IMR-90 (cell line): ENCODE data around the gene SELENOO. TPM values are rescaled to one million over a fixed set of nuclear protein-coding genes. Genes with fewer than 3 reads are reported as not detected.

Experiments
- ATAC-seq: fragments of 200-7000 bp; cut with Tn5 transposase; 2 replicates; pipeline ENCODE4 v1.9.1; 2020; ENCODE audit warnings: low read depth, mild to moderate bottlenecking, moderate library complexity
- BruUV-seq: library from RNA; stranded (reverse); fragments of 400-500 nt; replicated peaks from 2 replicates; lab custom pipeline; 2021; lab: Mats Ljungman, UMichigan
- CTCF ChIA-PET: fragments of 300-600 bp; formaldehyde crosslinking; extraction: SDS; loops from one replicate; lab custom pipeline; 2021; ENCODE audit warnings: antibody characterized with exemption; lab: Yijun Ruan, JAX
- POLR2A ChIA-PET: fragments of 300-600 bp; sonication (Branson Sonifier 250); formaldehyde crosslinking; loops from one replicate; lab custom pipeline; 2022; ENCODE audit warnings: antibody characterized with exemption; ENCODE audit not compliant: unreplicated experiment; lab: Charles Lee
- DNase-seq: peaks from one replicate; pipeline ENCODE4 v3.0.0; 2013
- H2AFZ ChIP-seq: replicated peaks from 2 replicates; pipeline ENCODE3; 2013; ENCODE audit warnings: low read length, mild to moderate bottlenecking; ENCODE audit not compliant: poor library complexity
- H2AK5ac ChIP-seq: 2 replicates; pipeline ENCODE4 v1.6.1; 2013; ENCODE audit warnings: low read depth, low read length, inconsistent platforms
- H2AK9ac ChIP-seq: replicated peaks from 2 replicates; pipeline ENCODE3; 2013; ENCODE audit warnings: mild to moderate bottlenecking, low read depth, low read length, moderate library complexity; ENCODE audit not compliant: poor library complexity
- H2BK120ac ChIP-seq: 2 replicates; pipeline ENCODE4 v1.6.1; 2013; ENCODE audit warnings: low read depth, low read length, inconsistent platforms
- H2BK15ac ChIP-seq: 3 replicates; pipeline ENCODE4 v1.6.1; 2013; ENCODE audit warnings: low read depth, low read length, inconsistent platforms
- H2BK20ac ChIP-seq: 2 replicates; pipeline ENCODE4 v1.6.1; 2013; ENCODE audit warnings: low read depth, mild to moderate bottlenecking, inconsistent platforms, low read length, moderate library complexity
- H2BK5ac ChIP-seq: 2 replicates; pipeline ENCODE4 v1.6.1; 2013; ENCODE audit warnings: mild to moderate bottlenecking, low read depth, low read length, inconsistent platforms; ENCODE audit not compliant: poor library complexity, severe bottlenecking
- H3K14ac ChIP-seq: replicated peaks from 2 replicates; pipeline ENCODE4 v1.6.1; 2013; ENCODE audit warnings: low read depth, low read length, inconsistent platforms
- H3K18ac ChIP-seq: 2 replicates; pipeline ENCODE4 v1.6.1; 2013; ENCODE audit warnings: low read depth, low read length, control low read depth
- H3K23ac ChIP-seq: 2 replicates; pipeline ENCODE4 v1.6.1; 2013; ENCODE audit warnings: low read depth, low read length, inconsistent platforms
- H3K27ac ChIP-seq: 2 replicates; pipeline ENCODE4 v1.5.1; 2013; ENCODE audit warnings: mild to moderate bottlenecking, control low read depth, low read length; ENCODE audit not compliant: insufficient read depth
- H3K27me3 ChIP-seq: 2 replicates; pipeline ENCODE4 v1.6.1; 2013; ENCODE audit warnings: low read length; ENCODE audit not compliant: control insufficient read depth, insufficient read depth
- H3K36me3 ChIP-seq: 2 replicates; pipeline ENCODE4 v1.6.1; 2013; ENCODE audit warnings: low read length, mixed read lengths; ENCODE audit not compliant: control insufficient read depth, insufficient read depth
- H3K4ac ChIP-seq: 2 replicates; pipeline ENCODE4 v1.6.1; 2013; ENCODE audit warnings: low read depth, low read length, inconsistent platforms
- H3K4me1 ChIP-seq: 2 replicates; pipeline ENCODE4 v1.6.1; 2013; ENCODE audit warnings: low read length, mixed read lengths; ENCODE audit not compliant: control insufficient read depth, insufficient read depth
- H3K4me2 ChIP-seq: 2 replicates; pipeline ENCODE4 v1.6.1; 2013; ENCODE audit warnings: low read depth, mild to moderate bottlenecking, control low read depth, low read length, moderate library complexity
- H3K4me3 ChIP-seq: 2 replicates; pipeline ENCODE4 v1.5.1; 2013; ENCODE audit warnings: low read depth, mild to moderate bottlenecking, control low read depth, low read length, moderate library complexity; ENCODE audit not compliant: insufficient read depth
- H3K56ac ChIP-seq: 2 replicates; pipeline ENCODE4 v1.6.1; 2013; ENCODE audit warnings: low read length, inconsistent platforms; ENCODE audit not compliant: insufficient read depth; ENCODE audit errors: extremely low read depth
- H3K79me1 ChIP-seq, 2 experiments: 2 replicates each; pipeline ENCODE4 v1.6.1; 2013; ENCODE audit warnings: low read length in 2 of 2, inconsistent platforms in 1 of 2, low read depth in 1 of 2
- H3K9ac ChIP-seq: 2 replicates; pipeline ENCODE4 v1.6.1; 2013; ENCODE audit warnings: low read depth, low read length, control low read depth
- H3K9me1 ChIP-seq: 2 replicates; pipeline ENCODE4 v1.6.1; 2013; ENCODE audit warnings: low read length, inconsistent platforms; ENCODE audit not compliant: insufficient read depth
- H3K9me3 ChIP-seq: 2 replicates; pipeline ENCODE4 v1.6.1; 2013; ENCODE audit warnings: low read length; ENCODE audit not compliant: control insufficient read depth, insufficient read depth
- H4K20me1 ChIP-seq: 2 replicates; pipeline ENCODE4 v1.6.1; 2013; ENCODE audit warnings: low read length, inconsistent platforms; ENCODE audit not compliant: insufficient read depth
- H4K5ac ChIP-seq: 2 replicates; pipeline ENCODE4 v1.6.1; 2013; ENCODE audit warnings: mild to moderate bottlenecking, low read depth, low read length, control low read depth
- H4K8ac ChIP-seq, 2 experiments: 2 replicates each; pipeline ENCODE4 v1.6.1; 2013; ENCODE audit warnings: low read depth in 2 of 2, low read length in 2 of 2, control low read depth in 1 of 2, inconsistent platforms in 1 of 2
- H4K91ac ChIP-seq: 2 replicates; pipeline ENCODE4 v1.6.1; 2013; ENCODE audit warnings: low read depth, low read length, inconsistent platforms; ENCODE audit not compliant: insufficient read depth
- BHLHE40 ChIP-seq: fragments of 150-350 bp; IDR thresholded peaks from 2 replicates; pipeline ENCODE4 v1.6.1; 2016; ENCODE audit warnings: mild to moderate bottlenecking, low read depth, low read length
- CEBPB ChIP-seq: IDR thresholded peaks from 2 replicates; pipeline ENCODE4 v1.6.1; 2012; ENCODE audit warnings: low read depth, low read length, improper control_type of control experiment
- CHD1 ChIP-seq: IDR thresholded peaks from 2 replicates; pipeline ENCODE4 v1.6.1; 2012; ENCODE audit warnings: low read depth, low read length, improper control_type of control experiment
- CTCF ChIP-seq: conservative IDR thresholded peaks from 2 replicates; pipeline ENCODE4 v1.5.1; 2012; ENCODE audit warnings: mild to moderate bottlenecking, low read depth, low read length, improper control_type of control experiment
- ELK1 ChIP-seq: fragments of 150-350 bp; IDR thresholded peaks from 2 replicates; pipeline ENCODE4 v1.6.1; 2016; ENCODE audit warnings: low read depth, mild to moderate bottlenecking, low read length, moderate library complexity, borderline replicate concordance
- FOS ChIP-seq: fragments of 150-350 bp; IDR thresholded peaks from 2 replicates; pipeline ENCODE4 v1.6.1; 2016; ENCODE audit warnings: low read depth, low read length
- MAZ ChIP-seq: IDR thresholded peaks from 2 replicates; pipeline ENCODE4 v1.6.1; 2012; ENCODE audit warnings: low read depth, mild to moderate bottlenecking, low read length, improper control_type of control experiment, moderate library complexity, borderline replicate concordance
- MXI1 ChIP-seq: IDR thresholded peaks from 2 replicates; pipeline ENCODE4 v1.6.1; 2012; ENCODE audit warnings: low read depth, mild to moderate bottlenecking, low read length, moderate library complexity, borderline replicate concordance
- NFE2L2 ChIP-seq: fragments of 150-350 bp; IDR thresholded peaks from 2 replicates; pipeline ENCODE4 v1.6.1; 2016; ENCODE audit warnings: low read depth, mild to moderate bottlenecking, low read length
- POLR2A ChIP-seq: IDR thresholded peaks from 2 replicates; pipeline ENCODE4 v1.6.1; 2012; ENCODE audit warnings: mild to moderate bottlenecking, low read depth, low read length
- RAD21 ChIP-seq: IDR thresholded peaks from 2 replicates; pipeline ENCODE4 v1.6.1; 2012; ENCODE audit warnings: low read length, improper control_type of control experiment
- RCOR1 ChIP-seq: IDR thresholded peaks from 2 replicates; pipeline ENCODE4 v1.6.1; 2012; ENCODE audit warnings: mild to moderate bottlenecking, low read length, improper control_type of control experiment; ENCODE audit not compliant: insufficient replicate concordance
- RFX5 ChIP-seq: IDR thresholded peaks from 2 replicates; pipeline ENCODE4 v1.8.0; 2012; ENCODE audit warnings: low read depth, mild to moderate bottlenecking, low read length, moderate library complexity
- SMC3 ChIP-seq: fragments of 150-350 bp; IDR thresholded peaks from 2 replicates; pipeline ENCODE4 v1.6.1; 2016; ENCODE audit warnings: low read depth, mild to moderate bottlenecking, antibody characterized with exemption, low read length, moderate library complexity
- USF2 ChIP-seq: fragments of 150-350 bp; IDR thresholded peaks from 2 replicates; pipeline ENCODE4 v1.6.1; 2017; ENCODE audit warnings: mild to moderate bottlenecking, antibody characterized with exemption, low read length, low read depth
- WGBS, 2 experiments: methylation state at CpG; one replicate each; pipeline versions ENCODE4 v1.1.5 to v1.1.7; 2013; ENCODE audit warnings: missing lambda C conversion rate in 2 of 2; ENCODE audit not compliant: insufficient read length in 1 of 2; ENCODE audit errors: extremely low coverage in 2 of 2; 5-methylcytosine and 5-hydroxymethylcytosine counted together
- dilution Hi-C: fragments of 300-500 bp; cut with HindIII; formaldehyde crosslinking; loops from one replicate; pipeline ENCODE4 v1.14.3; 2018; ENCODE audit warnings: low sequenced_read_pairs; ENCODE audit not compliant: unreplicated experiment
- in situ Hi-C: fragments of 300-500 bp; cut with MboI; formaldehyde crosslinking; loops from 3 replicates; pipeline ENCODE4 v1.14.3; 2019; ENCODE audit warnings: low sequenced_read_pairs, inconsistent platforms, mixed read lengths
- intact Hi-C: fragments of 100-400 bp; cut with micrococcal nuclease; formaldehyde crosslinking; loops from 2 replicates; pipeline ENCODE4 v1.10.0; 2022
- polyA plus RNA-seq, 3 experiments: library from polyadenylated mRNA; depleted of rRNA; stranded (reverse); fragments of >200 nt; gene quantifications; 2 replicates each; pipeline ENCODE4 v1.2.3, GENCODE V29; 2012; ENCODE audit warnings: low replicate concordance in 1 of 3
- total RNA-seq: library from RNA; depleted of rRNA; stranded (reverse); fragments of >200 nt; gene quantifications from 2 replicates; pipeline ENCODE4 v1.2.3, GENCODE V29; 2012

The SELENOO gene
- total and polyA plus RNA-seq, 2 of the 4 experiments (the other 2 are of a cell fraction) = 10.4 to 21.4 TPM

GRCh38 chr22:50174382-50175190 is 26.2 kb upstream of the SELENOO start:
- Histone ChIP-seq H4K5ac (no peak overlapping the region), H3K27ac (no peak overlapping the region), H4K20me1 (no peaks in the 10 kb centered on the region), H3K79me1 (no peaks in the 10 kb centered on the region), H3K36me3 (peaks cover 2% of the 10 kb centered on the region; the same call in 1 of the 2 replicates), H3K18ac (no peak overlapping the region), H2BK5ac (no peak overlapping the region), H2BK120ac (no peak overlapping the region), H2BK15ac (no peak overlapping the region), H4K91ac (no peak overlapping the region), H3K4me2 (no peak overlapping the region), H2AK9ac (no peak overlapping the region), H2AFZ (no peak overlapping the region), H3K9me1 (no peaks in the 10 kb centered on the region), H3K4me3 (no peak overlapping the region), H3K14ac (no peak overlapping the region), H3K9ac (no peak overlapping the region), H4K8ac (no peak overlapping the region), H3K23ac (no peak overlapping the region), H3K9me3 (no peaks in the 10 kb centered on the region), H3K27me3 (peaks cover 18% of the 10 kb centered on the region), H3K4me1 (no peaks in the 10 kb centered on the region), H3K56ac (no peak overlapping the region), H3K4ac (no peak overlapping the region), H2BK20ac (no peak overlapping the region), H2AK5ac (no peak overlapping the region)
- no TSS peak for BruUV-seq
- dilution Hi-C loops (no loop called here), intact Hi-C loops (no loop called here), in situ Hi-C loops (no loop called here)
- ATAC-seq (no peak), DNase-seq (no peak)
- ChIA-PET POLR2A (no interaction called here), CTCF (no interaction called here)
- WGBS, 2 experiments = 87% methylated on average over 18 of the region's 27 CpGs; no CpG with 5 or more reads in 1 of the 2 experiments
- TF ChIP-seq USF2 = no peak
- TF ChIP-seq MXI1 = no peak
- no peak for TF ChIP-seq POLR2A
- TF ChIP-seq NFE2L2 = no peak
- no peak for TF ChIP-seq RCOR1
- TF ChIP-seq RAD21 = no peak
- TF ChIP-seq CEBPB = no peak
- no peak for TF ChIP-seq BHLHE40
- no peak for TF ChIP-seq RFX5
- TF ChIP-seq MAZ = no peak
- no peak for TF ChIP-seq ELK1
- no peak for TF ChIP-seq SMC3
- TF ChIP-seq FOS = no peak
- TF ChIP-seq CTCF = no peak
- no peak for TF ChIP-seq CHD1
